H1 (cell line): ENCODE results near the gene RASAL1. TPM values are rescaled to one million over a fixed set of nuclear protein-coding genes. Genes with fewer than 3 reads are reported as not detected.

Experiments
- CTCF ChIA-PET: fragments of 300-600 bp; sonication (Branson Sonifier 250); formaldehyde crosslinking; loops from one replicate; lab custom pipeline; 2021; ENCODE audit not compliant: partially characterized antibody; lab: Charles Lee
- POLR2A ChIA-PET: fragments of 300-600 bp; sonication (Branson Sonifier 250); formaldehyde crosslinking; loops from one replicate; lab custom pipeline; 2021; ENCODE audit warnings: inconsistent platforms; ENCODE audit not compliant: partially characterized antibody; lab: Charles Lee
- DNase-seq, 2 experiments: peaks; one replicate each; pipeline versions ENCODE4 v3.0.0 to v3.0.0-alpha.2; 2010 to 2022; ENCODE audit warnings: low spot score in 2 of 2, low read depth in 1 of 2, mixed read lengths in 1 of 2
- FAIRE-seq: peaks from 2 replicates; lab custom pipeline; 2011; peaks lifted over from hg19 to GRCh38; lab: Jason Lieb, UNC
- H2AFZ ChIP-seq: 2 replicates; pipeline ENCODE4 v1.8.1; 2012; ENCODE audit warnings: low read length, inconsistent platforms
- H2AK5ac ChIP-seq: 2 replicates; pipeline ENCODE4 v1.6.1; 2013; ENCODE audit warnings: low read depth, low read length
- H2BK120ac ChIP-seq: replicated peaks from 2 replicates; pipeline ENCODE3; 2013; ENCODE audit warnings: low read depth, low read length, inconsistent platforms
- H2BK12ac ChIP-seq: 2 replicates; pipeline ENCODE4 v1.6.1; 2013; ENCODE audit warnings: low read depth, low read length
- H2BK15ac ChIP-seq: 2 replicates; pipeline ENCODE4 v1.6.1; 2013; ENCODE audit warnings: low read length
- H2BK20ac ChIP-seq: 2 replicates; pipeline ENCODE4 v1.6.1; 2013; ENCODE audit warnings: low read length
- H2BK5ac ChIP-seq: 2 replicates; pipeline ENCODE4 v1.6.1; 2013; ENCODE audit warnings: low read depth, low read length
- H3K14ac ChIP-seq: 2 replicates; pipeline ENCODE4 v1.6.1; 2013; ENCODE audit warnings: inconsistent platforms; ENCODE audit not compliant: insufficient read length
- H3K18ac ChIP-seq: 2 replicates; pipeline ENCODE4 v1.6.1; 2013; ENCODE audit warnings: low read length; ENCODE audit errors: extremely low read depth
- H3K23ac ChIP-seq: 2 replicates; pipeline ENCODE4 v1.6.1; 2013; ENCODE audit warnings: inconsistent platforms; ENCODE audit not compliant: insufficient read length
- H3K23me2 ChIP-seq: 2 replicates; pipeline ENCODE4 v1.6.1; 2013; ENCODE audit warnings: low read depth, low read length
- H3K27ac ChIP-seq: 2 replicates; pipeline ENCODE4 v1.6.1; 2011; ENCODE audit warnings: low read depth, low read length, inconsistent platforms
- H3K27me3 ChIP-seq, 4 experiments: replicated peaks in 1 of 4; 1 replicate in 1 of 4; 2 replicates in 3 of 4; pipeline versions ENCODE4 v1.6.1 to v1.8.1; 2011 to 2013; ENCODE audit warnings: low read length in 3 of 4, mild to moderate bottlenecking in 3 of 4, inconsistent platforms in 2 of 4, mixed read lengths in 2 of 4, moderate library complexity in 1 of 4; ENCODE audit not compliant: control insufficient read depth in 3 of 4, insufficient read depth in 3 of 4; ENCODE audit errors: extremely low read depth in 1 of 4
- H3K36me3 ChIP-seq, 4 experiments: 2 replicates each; pipeline versions ENCODE4 v1.6.1 to v1.8.1; 2011 to 2013; ENCODE audit warnings: mild to moderate bottlenecking in 4 of 4, low read length in 3 of 4, moderate library complexity in 2 of 4, control low read depth in 1 of 4, inconsistent platforms in 1 of 4; ENCODE audit not compliant: insufficient read depth in 4 of 4, control insufficient read depth in 2 of 4
- H3K4ac ChIP-seq: replicated peaks from 2 replicates; pipeline ENCODE3; 2013; ENCODE audit warnings: low read length, low read depth, mixed read lengths, inconsistent platforms; ENCODE audit not compliant: insufficient read length
- H3K4me1 ChIP-seq, 4 experiments: replicated peaks in 1 of 4; 1 replicate in 1 of 4; 2 replicates in 3 of 4; pipeline versions ENCODE4 v1.6.1 to v1.8.1; 2011 to 2013; ENCODE audit warnings: low read length in 3 of 4, inconsistent platforms in 2 of 4, mixed read lengths in 1 of 4; ENCODE audit not compliant: insufficient read depth in 4 of 4, control insufficient read depth in 3 of 4
- H3K4me2 ChIP-seq, 2 experiments: 2 replicates each; pipeline versions ENCODE4 v1.6.1 to v1.8.1; 2011 to 2013; ENCODE audit warnings: low read depth in 2 of 2, low read length in 2 of 2, control low read depth in 1 of 2, inconsistent platforms in 1 of 2, mild to moderate bottlenecking in 1 of 2; ENCODE audit not compliant: insufficient read depth in 1 of 2
- H3K4me3 ChIP-seq, 4 experiments: fragments of 200-600, 300-600 bp in 1 of 4; sonication (generic), shearing (Covaris generic), sonication (Bioruptor Twin) in 1 of 4; 2 replicates each; pipeline versions ENCODE4 v1.5.1 to v1.8.1; 2011 to 2016; ENCODE audit warnings: low read length in 4 of 4, low read depth in 3 of 4, control low read depth in 2 of 4, inconsistent platforms in 2 of 4, mild to moderate bottlenecking in 2 of 4, mixed read lengths in 1 of 4, moderate library complexity in 1 of 4; ENCODE audit not compliant: insufficient read depth in 2 of 4; ENCODE audit errors: extremely low read depth in 1 of 4
- H3K56ac ChIP-seq: replicated peaks from 2 replicates; pipeline ENCODE3; 2013; ENCODE audit warnings: low read depth, mild to moderate bottlenecking, mixed read lengths, low read length, inconsistent platforms; ENCODE audit not compliant: insufficient read length
- H3K79me1 ChIP-seq: 2 replicates; pipeline ENCODE4 v1.6.1; 2013; ENCODE audit warnings: low read depth, low read length, control low read depth
- H3K79me2 ChIP-seq, 2 experiments: 2 replicates each; pipeline versions ENCODE4 v1.6.1 to v1.8.1; 2012 to 2013; ENCODE audit warnings: low read length in 2 of 2, mild to moderate bottlenecking in 2 of 2, inconsistent platforms in 1 of 2; ENCODE audit not compliant: insufficient read depth in 2 of 2, control insufficient read depth in 1 of 2
- H3K9ac ChIP-seq, 4 experiments: replicated peaks in 1 of 4; 1 replicate in 1 of 4; 2 replicates in 3 of 4; pipeline versions ENCODE4 v1.6.1 to v1.8.1; 2011 to 2013; ENCODE audit warnings: low read depth in 3 of 4, low read length in 3 of 4, control low read depth in 2 of 4, mild to moderate bottlenecking in 2 of 4, moderate library complexity in 2 of 4, inconsistent platforms in 1 of 4; ENCODE audit errors: extremely low read depth in 1 of 4
- H3K9me3 ChIP-seq, 2 experiments: 2 replicates each; pipeline versions ENCODE4 v1.6.1 to v1.8.1; 2012 to 2013; ENCODE audit warnings: mild to moderate bottlenecking in 2 of 2, moderate library complexity in 2 of 2, control low read depth in 1 of 2, inconsistent platforms in 1 of 2, low read depth in 1 of 2, low read length in 1 of 2, mixed read lengths in 1 of 2; ENCODE audit not compliant: insufficient read depth in 2 of 2
- H4K20me1 ChIP-seq, 2 experiments: replicated peaks in 1 of 2; 2 replicates each; pipeline versions ENCODE3 to v1.8.1; 2011 to 2013; ENCODE audit warnings: inconsistent platforms in 2 of 2, low read length in 2 of 2, mild to moderate bottlenecking in 1 of 2; ENCODE audit not compliant: insufficient read depth in 2 of 2, control insufficient read depth in 1 of 2
- H4K5ac ChIP-seq: 2 replicates; pipeline ENCODE4 v1.6.1; 2013; ENCODE audit warnings: low read length, low read depth, mixed read lengths, inconsistent platforms; ENCODE audit not compliant: insufficient read length
- H4K8ac ChIP-seq: 2 replicates; pipeline ENCODE4 v1.8.0; 2013; ENCODE audit warnings: mild to moderate bottlenecking, moderate library complexity, low read length, inconsistent platforms; ENCODE audit not compliant: insufficient read depth; ENCODE audit errors: extremely low read depth
- H4K91ac ChIP-seq: replicated peaks from 2 replicates; pipeline ENCODE3; 2013; ENCODE audit warnings: low read length, mixed read lengths, inconsistent platforms; ENCODE audit not compliant: insufficient read length
- ATF2 ChIP-seq: IDR thresholded peaks from 2 replicates; pipeline ENCODE4 v1.6.1; 2012; ENCODE audit warnings: low read length, inconsistent platforms
- ATF3 ChIP-seq: IDR thresholded peaks from 2 replicates; pipeline ENCODE4 v1.6.1; 2011; ENCODE audit warnings: low read depth, mild to moderate bottlenecking, low read length; ENCODE audit not compliant: insufficient read depth
- CBX5 ChIP-seq: fragments of 300-800, 300-1000 bp; sonication (generic); IDR thresholded peaks from 2 replicates; pipeline ENCODE4 v1.7.1; 2016; ENCODE audit warnings: antibody characterized with exemption, low read length, low read depth
- CHD1 ChIP-seq: IDR thresholded peaks from 2 replicates; pipeline ENCODE4 v1.6.1; 2012; ENCODE audit warnings: low read depth, low read length, improper control_type of control experiment
- CHD2 ChIP-seq: IDR thresholded peaks from 2 replicates; pipeline ENCODE4 v1.6.1; 2012; ENCODE audit warnings: low read length, improper control_type of control experiment
- HDAC6 ChIP-seq: IDR thresholded peaks from one replicate; pipeline ENCODE4 v1.7.1; 2012; ENCODE audit warnings: low read depth, mild to moderate bottlenecking, inconsistent platforms, low read length, moderate library complexity
- POLR2AphosphoS5 ChIP-seq: IDR thresholded peaks from 2 replicates; pipeline ENCODE4 v1.6.1; 2011; ENCODE audit warnings: low read depth, low read length
- POU5F1 ChIP-seq: IDR thresholded peaks from 2 replicates; pipeline ENCODE4 v1.6.1; 2011; ENCODE audit warnings: low read depth, mild to moderate bottlenecking, low read length, moderate library complexity
- RFX5 ChIP-seq: IDR thresholded peaks from 2 replicates; pipeline ENCODE4 v1.6.1; 2011; ENCODE audit warnings: low read depth, low read length, improper control_type of control experiment, borderline replicate concordance
- RNF2 ChIP-seq: fragments of 200-900, 300-1000 bp; sonication (generic); IDR thresholded peaks from 2 replicates; pipeline ENCODE4 v1.7.1; 2016; ENCODE audit warnings: borderline replicate concordance, low read depth, mild to moderate bottlenecking, antibody characterized with exemption, low read length; ENCODE audit not compliant: poor library complexity, severe bottlenecking; ENCODE audit errors: missing control alignments
- SAP30 ChIP-seq: fragments of 300-600 bp; sonication (generic); IDR thresholded peaks from 2 replicates; pipeline ENCODE4 v1.7.1; 2012; ENCODE audit warnings: low read length, moderate library complexity, mild to moderate bottlenecking, inconsistent platforms; ENCODE audit not compliant: insufficient read depth, insufficient replicate concordance
- SIRT6 ChIP-seq: IDR thresholded peaks from one replicate; pipeline ENCODE4 v1.7.1; 2012; ENCODE audit warnings: low read length, inconsistent platforms
- WGBS, 2 experiments: shearing (Covaris generic) in 1 of 2; methylation state at CpG; one replicate each; pipeline versions ENCODE4 v1.1.6 to v1.1.7; 2013 to 2015; ENCODE audit warnings: low lambda C conversion rate in 2 of 2, mixed read lengths in 2 of 2, inconsistent platforms in 1 of 2, low coverage in 1 of 2, missing lambda C conversion rate in 1 of 2; ENCODE audit not compliant: insufficient replicate concordance in 2 of 2, insufficient coverage in 1 of 2, insufficient read length in 1 of 2; ENCODE audit errors: extremely low coverage in 1 of 2, missing lambda C conversion rate in 1 of 2; 5-methylcytosine and 5-hydroxymethylcytosine counted together
- polyA plus RNA-seq, 7 experiments: library from polyadenylated mRNA; depleted of rRNA in 3 of 7; stranded (reverse) in 5 of 7; unstranded in 2 of 7; fragments of >200 nt in 5 of 7; fragments of 200-250 nt in 2 of 7; gene quantifications; 1 replicate in 5 of 7; 2 replicates in 1 of 7; 4 replicates in 1 of 7; pipeline versions ENCODE4 v1.2.1 to v1.2.3, GENCODE V29; 2011 to 2013; ENCODE audit warnings: missing spikeins in 2 of 7, mixed read lengths in 2 of 7
- total RNA-seq: library from RNA; stranded (reverse); fragmentation: NEBNext Ultra II Directional; extraction: Animal tissue kit (Norgen Biotek cat#: 25700); gene quantifications from 2 replicates; pipeline ENCODE4 v1.2.1, GENCODE V29; 2021

RASAL1 gene
- total and polyA plus RNA-seq, 2 of the 8 experiments (the other 6 are each of a cell fraction or from before 2014, with no cell fraction given) = 3.7 to 5.0 TPM

GRCh38 chr12:113113397-113113796, 22.2 kb downstream of the RASAL1 start:
- Histone ChIP-seq H3K4me1 (no peaks in the 10 kb centered on the region), H3K4me2 (no peak overlapping the region), H3K79me2 (no peaks in the 10 kb centered on the region), H2AFZ (no peak overlapping the region), H3K14ac (no peak overlapping the region), H3K36me3 (no peaks in the 10 kb centered on the region), H3K9ac (no peak overlapping the region), H3K9me3 (no peaks in the 10 kb centered on the region), H3K79me1 (no peaks in the 10 kb centered on the region; the same call in 1 of the 2 replicates), H2BK15ac (no peak overlapping the region), H2BK5ac (no peak overlapping the region), H3K27ac (no peak overlapping the region), H4K8ac (no peak overlapping the region), H3K4me3 (no peak overlapping the region), H3K23ac (no peak overlapping the region), H3K23me2 (no peaks in the 10 kb centered on the region), H3K56ac (no peak overlapping the region), H4K5ac (no peak overlapping the region), H3K18ac (no peak overlapping the region), H3K4ac (no peak overlapping the region), H4K91ac (no peak overlapping the region), H3K27me3 (no peaks in the 10 kb centered on the region), H2AK5ac (no peak overlapping the region), H2BK120ac (no peak overlapping the region), H2BK20ac (no peak overlapping the region), H2BK12ac (no peak overlapping the region), H4K20me1 (no peaks in the 10 kb centered on the region)
- WGBS, 2 experiments = 94% methylated on average over 2 of the region's 2 CpGs; no CpG with 5 or more reads in 1 of the 2 experiments
- CTCF ChIA-PET = interaction anchor here (1.2 to 1.3 kb wide), 2 partner anchors 9 to 22 kb away, joined by 3 to 5 read pairs; partner anchors contain the start of gene RASAL1
- POLR2A ChIA-PET = no interaction called here
- no peak for DNase-seq
- FAIRE-seq = no peak
- no peak for TF ChIP-seq CHD2
- no peak for TF ChIP-seq CHD1
- TF ChIP-seq SIRT6 = no peak
- no peak for TF ChIP-seq SAP30
- TF ChIP-seq POLR2AphosphoS5 = no peak
- no peak for TF ChIP-seq POU5F1
- no peak for TF ChIP-seq RFX5
- TF ChIP-seq HDAC6 = no peak
- TF ChIP-seq ATF2 = no peak
- TF ChIP-seq CBX5 = no peak
- no peak for TF ChIP-seq RNF2
- TF ChIP-seq ATF3 = no peak
